SU-DHL-6 (cell line): ENCODE measurements around the gene PRKN.

Experiments used
- H2AFZ ChIP-seq: fragments of 200-600 bp; sonication (generic); 2 replicates; pipeline ENCODE4 v1.6.1; 2014; ENCODE audit warnings: low read depth, mild to moderate bottlenecking, moderate library complexity, mixed read lengths, antibody characterized with exemption, low read length; ENCODE audit not compliant: severe bottlenecking
- H3F3A ChIP-seq: fragments of 200-600 bp; shearing (Covaris generic); 2 replicates; pipeline ENCODE4 v1.6.0; 2016; ENCODE audit warnings: antibody characterized with exemption, mild to moderate bottlenecking; ENCODE audit not compliant: insufficient read depth
- H3K27ac ChIP-seq: fragments of 200-600 bp; sonication (generic); 2 replicates; pipeline ENCODE4 v1.5.1; 2016; ENCODE audit warnings: low read depth, mild to moderate bottlenecking, low read length, moderate library complexity, mixed read lengths
- H3K27me3 ChIP-seq: fragments of 200-600 bp; sonication (generic), shearing (Covaris generic); 2 replicates; pipeline ENCODE4 v1.6.0; 2014; ENCODE audit warnings: mild to moderate bottlenecking, low read length
- H3K36me3 ChIP-seq: fragments of 200-600 bp; sonication (generic); 2 replicates; pipeline ENCODE4 v1.6.1; 2014; ENCODE audit warnings: mild to moderate bottlenecking, low read length, mixed read lengths
- H3K4me2 ChIP-seq: fragments of 300-600, 200-600 bp; shearing (Covaris generic), sonication (generic); 2 replicates; pipeline ENCODE4 v1.6.0; 2014; ENCODE audit warnings: low read length, low read depth, mild to moderate bottlenecking; ENCODE audit not compliant: poor library complexity, severe bottlenecking
- H3K4me3 ChIP-seq: fragments of 200-600 bp; sonication (generic); 2 replicates; pipeline ENCODE4 v1.5.1; 2014; ENCODE audit warnings: antibody characterized with exemption, low read length, mild to moderate bottlenecking, mixed read lengths; ENCODE audit not compliant: insufficient read depth, poor library complexity, severe bottlenecking
- H3K79me2 ChIP-seq: fragments of 200-600 bp; sonication (generic); 2 replicates; pipeline ENCODE4 v1.6.1; 2014; ENCODE audit warnings: mild to moderate bottlenecking, low read length, moderate library complexity; ENCODE audit not compliant: insufficient read depth
- H3K9ac ChIP-seq: fragments of 200-600 bp; sonication (generic); 2 replicates; pipeline ENCODE4 v1.7.0; 2014; ENCODE audit warnings: mild to moderate bottlenecking, low read length
- H3K9me2 ChIP-seq: fragments of 200-600 bp; sonication (generic); replicated peaks from 2 replicates; pipeline ENCODE4 v1.6.1; 2014; ENCODE audit warnings: low read length; ENCODE audit not compliant: insufficient read depth
- H3K9me3 ChIP-seq: fragments of 200-600 bp; sonication (generic); 2 replicates; pipeline ENCODE4 v1.6.1; 2014; ENCODE audit warnings: low read length, mixed read lengths; ENCODE audit not compliant: insufficient read depth
- H4K20me1 ChIP-seq: fragments of 200-600 bp; sonication (generic); 2 replicates; pipeline ENCODE4 v1.6.1; 2014; ENCODE audit warnings: low read depth, mild to moderate bottlenecking, antibody characterized with exemption, low read length, moderate library complexity, mixed read lengths
- EZH2phosphoT487 ChIP-seq: fragments of 200-600 bp; sonication (generic), shearing (Covaris generic); conservative IDR thresholded peaks from 2 replicates; pipeline ENCODE4 v1.6.1; 2018; ENCODE audit warnings: mild to moderate bottlenecking, antibody characterized with exemption, low read length, moderate library complexity, mixed read lengths
- TF ChIP-seq, protein P1 (sequence below): fragments of 200-600 bp; sonication (generic); IDR thresholded peaks from one replicate; pipeline ENCODE4 v1.5.1; 2017; ENCODE audit warnings: antibody characterized with exemption, mild to moderate bottlenecking, low read length, moderate library complexity; ENCODE audit not compliant: insufficient read depth, poor library complexity, severe bottlenecking

Gene PRKN

DNA sequence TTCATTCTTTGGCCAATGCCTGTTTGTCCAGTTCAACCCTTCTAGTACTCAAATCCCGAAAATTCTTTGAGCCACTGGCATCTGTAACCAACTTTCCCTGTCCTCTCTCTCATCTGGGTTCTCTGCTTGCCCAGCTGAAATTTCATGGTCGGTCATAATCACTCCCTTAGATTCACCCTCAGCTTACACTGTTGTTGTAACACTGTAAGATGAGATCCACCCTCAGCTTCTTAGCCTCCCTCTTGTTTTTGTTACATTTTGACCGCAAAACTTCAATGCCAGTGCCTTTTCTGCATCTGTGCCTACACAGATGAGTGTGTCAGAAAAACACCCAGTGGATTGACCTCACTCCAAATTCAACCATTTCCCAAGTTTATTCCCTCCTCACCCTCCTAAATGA is 1162.6 kb downstream of the PRKN start:
- no peak overlapping the region for H3K27ac ChIP-seq
- H3K9ac ChIP-seq: no peak overlapping the region
- TF ChIP-seq, protein P1, sequence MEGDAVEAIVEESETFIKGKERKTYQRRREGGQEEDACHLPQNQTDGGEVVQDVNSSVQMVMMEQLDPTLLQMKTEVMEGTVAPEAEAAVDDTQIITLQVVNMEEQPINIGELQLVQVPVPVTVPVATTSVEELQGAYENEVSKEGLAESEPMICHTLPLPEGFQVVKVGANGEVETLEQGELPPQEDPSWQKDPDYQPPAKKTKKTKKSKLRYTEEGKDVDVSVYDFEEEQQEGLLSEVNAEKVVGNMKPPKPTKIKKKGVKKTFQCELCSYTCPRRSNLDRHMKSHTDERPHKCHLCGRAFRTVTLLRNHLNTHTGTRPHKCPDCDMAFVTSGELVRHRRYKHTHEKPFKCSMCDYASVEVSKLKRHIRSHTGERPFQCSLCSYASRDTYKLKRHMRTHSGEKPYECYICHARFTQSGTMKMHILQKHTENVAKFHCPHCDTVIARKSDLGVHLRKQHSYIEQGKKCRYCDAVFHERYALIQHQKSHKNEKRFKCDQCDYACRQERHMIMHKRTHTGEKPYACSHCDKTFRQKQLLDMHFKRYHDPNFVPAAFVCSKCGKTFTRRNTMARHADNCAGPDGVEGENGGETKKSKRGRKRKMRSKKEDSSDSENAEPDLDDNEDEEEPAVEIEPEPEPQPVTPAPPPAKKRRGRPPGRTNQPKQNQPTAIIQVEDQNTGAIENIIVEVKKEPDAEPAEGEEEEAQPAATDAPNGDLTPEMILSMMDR: no peak
- no peak for TF ChIP-seq EZH2phosphoT487
- no peaks in the 10 kb centered on the region for H3K9me3 ChIP-seq
- H3K27me3 ChIP-seq: no peaks in the 10 kb centered on the region
- no peak overlapping the region for H3K4me2 ChIP-seq
- H2AFZ ChIP-seq: no peak overlapping the region
- no peak overlapping the region for H3K4me3 ChIP-seq
- H3K79me2 ChIP-seq: no peaks in the 10 kb centered on the region
- H3K9me2 ChIP-seq: no peaks in the 10 kb centered on the region
- H3K36me3 ChIP-seq: no peaks in the 10 kb centered on the region
- H4K20me1 ChIP-seq: no peaks in the 10 kb centered on the region
- H3F3A ChIP-seq: no peaks in the 10 kb centered on the region

DNA sequence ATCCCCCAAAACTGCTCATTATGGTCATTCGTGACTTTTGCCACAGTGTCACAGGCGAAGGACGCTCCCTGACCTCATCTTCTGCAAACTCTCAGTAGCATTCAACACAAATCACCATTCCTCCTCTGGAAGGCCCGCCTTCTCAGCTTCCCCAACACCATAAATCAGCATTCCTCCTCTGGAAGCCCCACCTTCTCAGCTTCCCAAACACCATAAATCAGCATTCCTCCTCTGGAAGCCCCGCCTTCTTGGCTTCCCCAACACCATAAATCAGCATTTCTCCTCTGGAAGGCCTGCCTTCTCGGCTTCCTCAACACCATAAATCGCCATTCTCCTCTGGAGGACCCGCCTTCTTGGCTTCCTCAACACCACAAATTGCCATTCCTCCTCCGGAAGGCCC is 1165.7 kb downstream of the PRKN start:
- TF ChIP-seq, protein P1: no peak
- H3F3A ChIP-seq: no peaks in the 10 kb centered on the region
- no peaks in the 10 kb centered on the region for H3K79me2 ChIP-seq
- no peak overlapping the region for H3K27ac ChIP-seq
- no peaks in the 10 kb centered on the region for H3K9me2 ChIP-seq
- H3K27me3 ChIP-seq: no peaks in the 10 kb centered on the region
- no peaks in the 10 kb centered on the region for H4K20me1 ChIP-seq
- no peak overlapping the region for H2AFZ ChIP-seq
- no peak overlapping the region for H3K4me2 ChIP-seq
- no peak overlapping the region for H3K4me3 ChIP-seq
- H3K36me3 ChIP-seq: no peaks in the 10 kb centered on the region
- H3K9me3 ChIP-seq: no peaks in the 10 kb centered on the region
- no peak overlapping the region for H3K9ac ChIP-seq

DNA sequence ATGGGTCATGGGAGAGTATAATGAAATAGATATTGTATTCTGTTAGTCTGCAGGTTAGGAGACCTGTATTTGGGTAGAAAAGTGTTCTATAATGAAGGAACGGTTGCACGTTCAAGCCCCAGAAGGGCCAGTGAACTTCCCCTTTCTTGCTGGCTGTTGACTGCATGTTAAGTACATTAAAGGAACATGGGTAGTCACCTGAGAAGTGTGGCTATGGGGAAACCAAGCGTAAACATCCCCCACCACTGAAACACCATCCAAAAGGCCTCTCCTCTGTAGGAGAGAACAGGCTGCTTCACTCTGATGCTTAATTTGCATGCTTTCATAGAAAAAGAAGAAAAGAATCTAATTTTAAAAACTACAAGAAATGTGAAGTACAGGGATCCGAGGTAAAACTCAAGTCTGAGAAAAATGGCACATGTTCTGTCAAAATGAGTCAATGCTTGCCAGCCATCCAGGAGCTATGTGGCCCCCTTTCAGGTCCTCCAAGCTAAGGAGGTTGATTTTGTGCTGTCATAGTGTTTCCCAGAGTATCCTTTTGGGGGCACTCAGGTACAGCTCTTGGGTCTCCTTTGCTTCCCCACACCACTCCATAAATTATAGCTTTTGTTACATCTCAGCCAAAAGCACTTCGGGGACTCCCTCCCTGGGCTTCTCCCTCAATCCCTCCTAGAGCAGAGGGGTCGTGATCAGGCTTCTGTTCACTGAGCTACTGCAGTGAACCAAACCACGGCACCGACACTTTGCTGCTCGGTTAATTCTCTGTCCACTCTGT is 1170.0 kb downstream of the PRKN start:
- Histone ChIP-seq H3K4me2 (no peak overlapping the region), H3K4me3 (no peak overlapping the region), H3K27me3 (no peaks in the 10 kb centered on the region), H3K27ac (no peak overlapping the region), H3K9me2 (no peaks in the 10 kb centered on the region), H4K20me1 (no peaks in the 10 kb centered on the region), H3K36me3 (no peaks in the 10 kb centered on the region), H3K9me3 (no peaks in the 10 kb centered on the region), H2AFZ (no peak overlapping the region), H3K79me2 (no peaks in the 10 kb centered on the region), H3F3A (no peaks in the 10 kb centered on the region), H3K9ac (no peak overlapping the region)
- TF ChIP-seq, protein P1: no peak
- TF ChIP-seq EZH2phosphoT487: no peak
